Measurements from ENCODE around the gene HOOK2.

Gene HOOK2

DNA sequence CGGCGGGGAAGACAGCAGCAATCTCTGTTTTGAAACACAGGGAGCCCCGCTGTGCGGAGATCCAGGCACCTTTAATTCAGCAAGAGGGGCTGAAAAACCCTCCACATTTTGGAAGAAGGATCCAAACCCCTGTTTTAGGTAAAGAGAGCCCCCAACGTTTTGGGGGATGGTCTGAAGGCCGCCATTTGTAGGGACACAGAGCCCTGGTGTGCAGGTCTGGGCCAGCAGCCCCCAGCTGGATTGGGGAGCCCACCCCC lies 3.5 kb upstream of the HOOK2 start (continued):
- TF ChIP-seq, protein P1, sequence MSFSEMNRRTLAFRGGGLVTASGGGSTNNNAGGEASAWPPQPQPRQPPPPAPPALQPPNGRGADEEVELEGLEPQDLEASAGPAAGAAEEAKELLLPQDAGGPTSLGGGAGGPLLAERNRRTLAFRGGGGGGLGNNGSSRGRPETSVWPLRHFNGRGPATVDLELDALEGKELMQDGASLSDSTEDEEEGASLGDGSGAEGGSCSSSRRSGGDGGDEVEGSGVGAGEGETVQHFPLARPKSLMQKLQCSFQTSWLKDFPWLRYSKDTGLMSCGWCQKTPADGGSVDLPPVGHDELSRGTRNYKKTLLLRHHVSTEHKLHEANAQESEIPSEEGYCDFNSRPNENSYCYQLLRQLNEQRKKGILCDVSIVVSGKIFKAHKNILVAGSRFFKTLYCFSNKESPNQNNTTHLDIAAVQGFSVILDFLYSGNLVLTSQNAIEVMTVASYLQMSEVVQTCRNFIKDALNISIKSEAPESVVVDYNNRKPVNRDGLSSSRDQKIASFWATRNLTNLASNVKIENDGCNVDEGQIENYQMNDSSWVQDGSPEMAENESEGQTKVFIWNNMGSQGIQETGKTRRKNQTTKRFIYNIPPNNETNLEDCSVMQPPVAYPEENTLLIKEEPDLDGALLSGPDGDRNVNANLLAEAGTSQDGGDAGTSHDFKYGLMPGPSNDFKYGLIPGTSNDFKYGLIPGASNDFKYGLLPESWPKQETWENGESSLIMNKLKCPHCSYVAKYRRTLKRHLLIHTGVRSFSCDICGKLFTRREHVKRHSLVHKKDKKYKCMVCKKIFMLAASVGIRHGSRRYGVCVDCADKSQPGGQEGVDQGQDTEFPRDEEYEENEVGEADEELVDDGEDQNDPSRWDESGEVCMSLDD (tag by site-specific recombination; IDR thresholded peaks at IDR 0.05): no peak

DNA sequence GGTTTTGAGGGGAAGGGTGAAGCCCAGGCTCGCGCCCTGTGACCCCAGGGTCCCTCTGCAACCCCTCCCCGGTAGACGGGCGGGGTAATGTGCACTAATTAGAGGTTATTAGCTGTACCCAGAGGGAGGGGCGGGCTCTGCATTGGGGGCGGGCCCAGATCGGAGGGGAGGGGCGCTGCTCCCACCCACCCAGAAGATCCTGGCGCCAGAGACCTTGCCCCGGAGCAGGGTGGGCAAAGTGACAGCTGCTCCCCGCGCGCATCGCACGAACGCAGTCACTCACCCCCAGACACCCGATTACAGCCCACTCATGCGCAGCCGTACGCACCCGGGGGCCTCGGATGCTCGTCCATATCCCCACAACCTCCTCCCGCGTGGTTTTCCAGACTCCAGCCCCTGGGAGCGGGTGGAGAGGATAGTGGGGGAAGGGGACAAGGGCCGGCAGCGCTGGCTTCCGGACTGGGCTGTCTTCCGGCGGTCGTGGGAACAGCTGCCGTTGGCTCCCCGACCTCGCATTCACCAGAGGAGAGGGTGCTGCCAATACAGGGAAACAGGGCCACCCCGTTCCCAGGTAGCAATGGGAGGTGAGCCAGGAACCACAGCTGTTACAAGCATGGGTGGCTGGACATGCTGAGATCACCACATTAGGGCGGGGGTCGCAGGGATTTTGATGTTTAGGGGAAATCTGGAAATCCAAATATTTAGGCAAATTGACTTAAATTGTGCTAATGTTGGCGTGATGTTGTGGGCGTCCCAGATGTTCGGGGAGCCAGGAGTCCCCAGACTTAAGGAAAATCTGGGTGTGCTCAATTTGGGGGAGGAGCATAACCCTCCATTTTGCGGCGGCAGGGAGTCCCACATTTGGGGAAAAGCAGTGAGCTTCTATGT lies 2.9 kb upstream of the HOOK2 start:
- Histone ChIP-seq H3K9me3 (ENCODE audit: control insufficient read depth, insufficient read depth, low read depth, low read length) (no peaks in the 10 kb centered on the region), H3K36me3 (ENCODE audit: control insufficient read depth in 2 of 2, insufficient read depth in 1 of 2, low read length in 2 of 2) (no peaks in the 10 kb centered on the region), H3K4me1 (ENCODE audit: control insufficient read depth, insufficient read depth, low read length) (peaks cover 6% of the 10 kb centered on the region; the same call in 1 of the 2 replicates), H3K4me3 (ENCODE audit: low read depth, low read length) (peak overlapping the region; percentile 39), H3K27ac (ENCODE audit: extremely low read depth, low read depth, low read length) (peak overlapping the region; percentile 12; the same call in 1 of the 2 replicates)
- ChIA-PET POLR2A (interaction anchor here (0.8 to 3.3 kb wide), 4 partner anchors 14 to 21 kb away, joined by 3 to 42 read pairs (median 8); partner anchors contain the start of gene JUNB), CTCF (interaction anchor here (0.6 to 11.4 kb wide), 17 partner anchors 10 to 243 kb away, joined by 3 to 234 read pairs (median 4); partner anchors contain the start of genes GET3, JUNB, PRDX2 and THSD8)
- TF ChIP-seq OSR2 (tag by site-specific recombination; IDR thresholded peaks at IDR 0.05) (peak; percentile 62), ZEB2 (tag by site-specific recombination; IDR thresholded peaks at IDR 0.05) (0 out of 2 replicates have a peak, but pooled peaks have one; percentile 15), KLF1 (tag by site-specific recombination; IDR thresholded peaks at IDR 0.05) (peak; percentile 48; the same call in 1 of the 2 replicates), ZBTB48 (tag by site-specific recombination; IDR thresholded peaks at IDR 0.05) (peak; percentile 63; the same call in 1 of the 2 replicates), ZNF571 (tag by site-specific recombination; IDR thresholded peaks at IDR 0.05) (no peak), ZNF175 (tag by site-specific recombination; IDR thresholded peaks at IDR 0.05) (no peak), ZBTB7A (tag by site-specific recombination; IDR thresholded peaks at IDR 0.05; ENCODE audit: low read depth) (no peak), TRIM28 (IDR thresholded peaks at IDR 0.05; ENCODE audit: borderline replicate concordance, low read length) (no peak), ZNF76 (tag by site-specific recombination; IDR thresholded peaks at IDR 0.05; ENCODE audit: borderline replicate concordance, low read depth) (peak; percentile 64), ZFHX2 (tag by site-specific recombination; conservative IDR thresholded peaks at IDR 0.05) (peak; percentile 60), HOXC10 (CRISPR knock-in tag; IDR thresholded peaks at IDR 0.05) (no peak), SP7 (tag by site-specific recombination; IDR thresholded peaks at IDR 0.05) (peak; percentile 83; the same call in 1 of the 2 replicates), SP3 (tag by site-specific recombination; IDR thresholded peaks at IDR 0.05) (peak; percentile 75), ZNF335 (tag by site-specific recombination; conservative IDR thresholded peaks at IDR 0.05) (peak; percentile 21; the same call in 1 of the 2 replicates), ZNF837 (tag by site-specific recombination; IDR thresholded peaks at IDR 0.05) (no peak), ZNF600 (tag by site-specific recombination; IDR thresholded peaks at IDR 0.05) (peak; percentile 58), ZXDB (tag by site-specific recombination; IDR thresholded peaks at IDR 0.05) (peak; percentile 60), GLIS2 (tag by site-specific recombination; IDR thresholded peaks at IDR 0.05) (peak; percentile 18; the same call in 1 of the 2 replicates)
- TF ChIP-seq, protein P2, sequence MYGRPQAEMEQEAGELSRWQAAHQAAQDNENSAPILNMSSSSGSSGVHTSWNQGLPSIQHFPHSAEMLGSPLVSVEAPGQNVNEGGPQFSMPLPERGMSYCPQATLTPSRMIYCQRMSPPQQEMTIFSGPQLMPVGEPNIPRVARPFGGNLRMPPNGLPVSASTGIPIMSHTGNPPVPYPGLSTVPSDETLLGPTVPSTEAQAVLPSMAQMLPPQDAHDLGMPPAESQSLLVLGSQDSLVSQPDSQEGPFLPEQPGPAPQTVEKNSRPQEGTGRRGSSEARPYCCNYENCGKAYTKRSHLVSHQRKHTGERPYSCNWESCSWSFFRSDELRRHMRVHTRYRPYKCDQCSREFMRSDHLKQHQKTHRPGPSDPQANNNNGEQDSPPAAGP (tag by site-specific recombination; IDR thresholded peaks at IDR 0.05): peak; percentile 18; the same call in 1 of the 2 replicates
- TF ChIP-seq, protein P3, sequence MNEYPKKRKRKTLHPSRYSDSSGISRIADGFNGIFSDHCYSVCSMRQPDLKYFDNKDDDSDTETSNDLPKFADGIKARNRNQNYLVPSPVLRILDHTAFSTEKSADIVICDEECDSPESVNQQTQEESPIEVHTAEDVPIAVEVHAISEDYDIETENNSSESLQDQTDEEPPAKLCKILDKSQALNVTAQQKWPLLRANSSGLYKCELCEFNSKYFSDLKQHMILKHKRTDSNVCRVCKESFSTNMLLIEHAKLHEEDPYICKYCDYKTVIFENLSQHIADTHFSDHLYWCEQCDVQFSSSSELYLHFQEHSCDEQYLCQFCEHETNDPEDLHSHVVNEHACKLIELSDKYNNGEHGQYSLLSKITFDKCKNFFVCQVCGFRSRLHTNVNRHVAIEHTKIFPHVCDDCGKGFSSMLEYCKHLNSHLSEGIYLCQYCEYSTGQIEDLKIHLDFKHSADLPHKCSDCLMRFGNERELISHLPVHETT (tag by site-specific recombination; IDR thresholded peaks at IDR 0.05): 0 out of 2 replicates have a peak, but pooled peaks have one; percentile 12
- TF ChIP-seq, protein P4, sequence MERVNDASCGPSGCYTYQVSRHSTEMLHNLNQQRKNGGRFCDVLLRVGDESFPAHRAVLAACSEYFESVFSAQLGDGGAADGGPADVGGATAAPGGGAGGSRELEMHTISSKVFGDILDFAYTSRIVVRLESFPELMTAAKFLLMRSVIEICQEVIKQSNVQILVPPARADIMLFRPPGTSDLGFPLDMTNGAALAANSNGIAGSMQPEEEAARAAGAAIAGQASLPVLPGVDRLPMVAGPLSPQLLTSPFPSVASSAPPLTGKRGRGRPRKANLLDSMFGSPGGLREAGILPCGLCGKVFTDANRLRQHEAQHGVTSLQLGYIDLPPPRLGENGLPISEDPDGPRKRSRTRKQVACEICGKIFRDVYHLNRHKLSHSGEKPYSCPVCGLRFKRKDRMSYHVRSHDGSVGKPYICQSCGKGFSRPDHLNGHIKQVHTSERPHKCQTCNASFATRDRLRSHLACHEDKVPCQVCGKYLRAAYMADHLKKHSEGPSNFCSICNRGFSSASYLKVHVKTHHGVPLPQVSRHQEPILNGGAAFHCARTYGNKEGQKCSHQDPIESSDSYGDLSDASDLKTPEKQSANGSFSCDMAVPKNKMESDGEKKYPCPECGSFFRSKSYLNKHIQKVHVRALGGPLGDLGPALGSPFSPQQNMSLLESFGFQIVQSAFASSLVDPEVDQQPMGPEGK (tag by site-specific recombination; IDR thresholded peaks at IDR 0.05): 0 out of 2 replicates have a peak, but pooled peaks have one; percentile 26
- TF ChIP-seq, protein P5, sequence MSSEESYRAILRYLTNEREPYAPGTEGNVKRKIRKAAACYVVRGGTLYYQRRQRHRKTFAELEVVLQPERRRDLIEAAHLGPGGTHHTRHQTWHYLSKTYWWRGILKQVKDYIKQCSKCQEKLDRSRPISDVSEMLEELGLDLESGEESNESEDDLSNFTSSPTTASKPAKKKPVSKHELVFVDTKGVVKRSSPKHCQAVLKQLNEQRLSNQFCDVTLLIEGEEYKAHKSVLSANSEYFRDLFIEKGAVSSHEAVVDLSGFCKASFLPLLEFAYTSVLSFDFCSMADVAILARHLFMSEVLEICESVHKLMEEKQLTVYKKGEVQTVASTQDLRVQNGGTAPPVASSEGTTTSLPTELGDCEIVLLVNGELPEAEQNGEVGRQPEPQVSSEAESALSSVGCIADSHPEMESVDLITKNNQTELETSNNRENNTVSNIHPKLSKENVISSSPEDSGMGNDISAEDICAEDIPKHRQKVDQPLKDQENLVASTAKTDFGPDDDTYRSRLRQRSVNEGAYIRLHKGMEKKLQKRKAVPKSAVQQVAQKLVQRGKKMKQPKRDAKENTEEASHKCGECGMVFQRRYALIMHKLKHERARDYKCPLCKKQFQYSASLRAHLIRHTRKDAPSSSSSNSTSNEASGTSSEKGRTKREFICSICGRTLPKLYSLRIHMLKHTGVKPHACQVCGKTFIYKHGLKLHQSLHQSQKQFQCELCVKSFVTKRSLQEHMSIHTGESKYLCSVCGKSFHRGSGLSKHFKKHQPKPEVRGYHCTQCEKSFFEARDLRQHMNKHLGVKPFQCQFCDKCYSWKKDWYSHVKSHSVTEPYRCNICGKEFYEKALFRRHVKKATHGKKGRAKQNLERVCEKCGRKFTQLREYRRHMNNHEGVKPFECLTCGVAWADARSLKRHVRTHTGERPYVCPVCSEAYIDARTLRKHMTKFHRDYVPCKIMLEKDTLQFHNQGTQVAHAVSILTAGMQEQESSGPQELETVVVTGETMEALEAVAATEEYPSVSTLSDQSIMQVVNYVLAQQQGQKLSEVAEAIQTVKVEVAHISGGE (tag by site-specific recombination; conservative IDR thresholded peaks at IDR 0.05; ENCODE audit: low read depth): peak; percentile 75

Data from HEK293 (cell line).